Measurements from ENCODE around the gene ZNF783.

DNA sequence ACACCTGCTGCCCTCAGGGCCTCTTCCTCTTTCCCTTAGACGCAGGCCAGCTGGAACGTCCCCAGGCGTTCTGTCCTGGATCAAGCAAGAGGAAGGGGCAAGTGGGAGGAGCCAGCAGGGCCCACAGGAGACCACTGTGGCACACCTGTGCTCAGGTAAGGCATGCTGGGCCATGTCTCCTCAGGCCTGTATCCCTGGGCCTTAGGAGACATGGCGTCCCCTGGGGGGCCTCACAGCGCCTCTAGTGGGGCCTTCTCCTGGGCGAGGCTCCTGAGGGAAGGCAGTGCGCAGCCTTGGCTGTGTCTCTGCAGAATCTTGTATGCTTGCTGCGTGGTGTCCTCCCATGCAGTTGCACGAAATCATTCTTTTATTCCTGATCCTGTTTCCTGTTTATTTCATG, 31.3 kb downstream of the ZNF783 start:
- TF ChIP-seq POLR2A (IDR thresholded peaks at IDR 0.05; ENCODE audit: low read depth, low read length): no peak
- TF ChIP-seq POLR2AphosphoS5 (IDR thresholded peaks at IDR 0.05; ENCODE audit: low read depth, low read length): no peak
- no peak for TF ChIP-seq TAF1 (IDR thresholded peaks at IDR 0.05; ENCODE audit: borderline replicate concordance, low read depth, low read length)

Measured in GM12892 (cell line).